Keratinocyte (primary cell): Measurements from ENCODE around the gene ATP8A2.

Experiments used
- CTCF ChIP-seq, 3 experiments: IDR thresholded peaks in 1 of 3; conservative IDR thresholded peaks in 1 of 3; optimal IDR thresholded peaks in 1 of 3; 2 replicates in 2 of 3; 3 replicates in 1 of 3; pipeline versions ENCODE3 to v1.5.1; 2011; ENCODE audit warnings: low read length in 3 of 3, mild to moderate bottlenecking in 3 of 3, moderate library complexity in 2 of 3, control low read depth in 1 of 3, inconsistent platforms in 1 of 3; ENCODE audit not compliant: insufficient read depth in 2 of 3; ENCODE audit errors: extremely low read depth in 1 of 3
- EZH2 ChIP-seq: IDR thresholded peaks from one replicate; pipeline ENCODE4 v1.6.1; 2012; ENCODE audit warnings: inconsistent platforms, mild to moderate bottlenecking, low read length, moderate library complexity

- no peak for TF ChIP-seq CTCF (optimal IDR thresholded peaks at IDR 0.05 in 1 of 3, IDR thresholded peaks at IDR 0.05 in 1 of 3, conservative IDR thresholded peaks at IDR 0.05 in 1 of 3; ENCODE audit: extremely low read depth in 1 of 3, insufficient read depth in 2 of 3, low read length in 3 of 3)
- TF ChIP-seq EZH2: no peak
Observed at GRCh38 chr13:25800523-25800922, 428.7 kb downstream of the ATP8A2 start.
